Aorta (tissue), 5 donors: ENCODE data around the gene KLHDC10. TPM values are rescaled to one million over a fixed set of nuclear protein-coding genes. Genes with fewer than 3 reads are reported as not detected.
"Not testable (repeated sequence)": the region's sequence is repeated elsewhere in the genome, so short reads cannot be mapped to it uniquely, and the experiment has no call there.

Source experiments
- ATAC-seq: fragments of 200-7000 bp; cut with Tn5 transposase; one replicate; pipeline ENCODE4 v1.9.1; 2022; ENCODE audit warnings: moderate library complexity; ENCODE audit not compliant: low FRiP score
- DNase-seq, 2 donors: peaks; one replicate each; pipeline ENCODE4 v3.0.0-alpha.2; 2020
- H3K27ac ChIP-seq, 2 donors: one replicate each; pipeline ENCODE4 v1.5.1; 2013; ENCODE audit warnings: low read length in 2 of 2, mild to moderate bottlenecking in 2 of 2, moderate library complexity in 2 of 2, control low read depth in 1 of 2, inconsistent platforms in 1 of 2, low read depth in 1 of 2
- H3K27me3 ChIP-seq, 2 donors: one replicate each; pipeline ENCODE4 v1.6.1; 2013; ENCODE audit warnings: control low read depth in 1 of 2, low read length in 1 of 2, mild to moderate bottlenecking in 1 of 2, moderate library complexity in 1 of 2; ENCODE audit not compliant: insufficient read depth in 2 of 2, control insufficient read depth in 1 of 2
- H3K36me3 ChIP-seq, 2 donors: one replicate each; pipeline ENCODE4 v1.6.1; 2013; ENCODE audit warnings: control low read depth in 1 of 2, low read length in 1 of 2, mild to moderate bottlenecking in 1 of 2; ENCODE audit not compliant: insufficient read depth in 2 of 2, control insufficient read depth in 1 of 2
- H3K4me1 ChIP-seq, 2 donors: one replicate each; pipeline ENCODE4 v1.6.1; 2013; ENCODE audit warnings: low read length in 2 of 2, control low read depth in 1 of 2, mild to moderate bottlenecking in 1 of 2, moderate library complexity in 1 of 2; ENCODE audit not compliant: insufficient read depth in 2 of 2, control insufficient read depth in 1 of 2
- H3K4me3 ChIP-seq, 2 donors: one replicate each; pipeline ENCODE4 v1.5.1; 2013; ENCODE audit warnings: low read length in 2 of 2, control low read depth in 1 of 2, mild to moderate bottlenecking in 1 of 2
- H3K9me3 ChIP-seq: one replicate; pipeline ENCODE4 v1.6.1; 2013; ENCODE audit warnings: mild to moderate bottlenecking, low read length; ENCODE audit not compliant: control insufficient read depth
- WGBS, 2 donors: extraction: QIAGEN DNeasy Blood & Tissue Kit; methylation state at CpG; one replicate each; pipeline ENCODE4 v1.1.7; 2013; 5-methylcytosine and 5-hydroxymethylcytosine counted together
- intact Hi-C, 2 donors: fragments of 100-400 bp; cut with DNase I; formaldehyde crosslinking; loops; one replicate each; pipeline versions ENCODE4 v1.14.2 to v1.15.0; 2022
- polyA plus RNA-seq, 2 donors: library from polyadenylated mRNA; stranded (reverse); fragments of 200-250 nt; gene quantifications; one replicate each; pipeline ENCODE4 v1.2.3, GENCODE V29; 2013
- total RNA-seq, 2 donors: library from RNA; stranded (reverse); fragmentation: NEBNext Ultra II Directional; extraction: Animal tissue kit (Norgen Biotek cat#: 25700); gene quantifications; one replicate each; pipeline ENCODE4 v1.2.1, GENCODE V29; 2021
- donor health status: healthy with polysubstance abuse.
- donor health status: Bipolar disorder and iron deficiency.
- donor health status: DM: no; HTN: no; CAD: no.
- donor health status: DM: no; HTN: no; CAD: no.
- donor health status: DM: yes; HTN: yes; CAD: no.

Gene KLHDC10
- total and polyA plus RNA-seq, 4 donors = 5.0 to 28.5 (median 18.5) TPM

DNA sequence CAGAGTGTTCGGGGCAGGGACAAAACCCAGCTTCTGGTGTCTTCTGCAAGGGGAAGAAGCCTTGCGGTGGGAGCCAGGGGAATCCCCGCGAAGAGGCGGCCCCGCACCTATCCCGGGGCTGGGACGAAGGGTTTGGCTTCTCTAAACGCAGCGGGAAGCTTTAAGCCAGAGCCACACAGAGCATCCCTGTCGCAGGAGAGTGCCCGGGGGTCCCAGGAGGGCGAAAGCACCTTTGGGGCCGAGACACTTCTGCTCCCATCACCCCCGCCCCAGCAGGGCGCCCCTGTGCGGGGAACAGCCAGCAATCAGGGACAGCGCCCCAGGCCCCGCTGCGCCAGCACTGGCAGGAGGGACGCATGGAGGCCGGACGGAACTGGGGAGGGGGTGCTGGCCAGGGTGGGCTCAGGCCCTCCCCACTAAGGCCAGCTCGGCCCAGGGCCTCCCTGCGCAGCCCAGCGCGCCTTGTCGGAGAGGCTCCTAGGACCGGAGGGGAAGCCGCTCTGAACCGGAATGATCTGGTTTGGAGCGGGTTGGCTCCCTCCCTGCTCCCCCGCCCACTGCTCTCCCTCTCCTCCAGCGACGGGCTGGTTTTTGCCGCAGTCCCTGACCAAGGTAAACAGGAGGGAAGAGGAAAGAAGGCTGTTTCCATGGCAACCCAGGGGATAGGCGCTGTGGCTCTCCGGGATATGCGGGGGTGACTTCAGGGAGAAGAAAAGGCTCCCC is 71.0 kb downstream of the KLHDC10 start:
- intact Hi-C loops = no loop called here
- 14 to 15% methylated on average over 35 to 39 of the region's 39 CpGs for WGBS, 2 donors
- peak; percentile 88 for DNase-seq
- Histone ChIP-seq H3K9me3 (no peaks in the 10 kb centered on the region), H3K4me1 (no peaks in the 10 kb centered on the region), H3K27ac (peak overlapping the region in 1 of 2 donors; percentile 4), H3K4me3 (peak overlapping the region; percentile 6 to 16), H3K36me3 (no peaks in the 10 kb centered on the region), H3K27me3 (no peaks in the 10 kb centered on the region)
- peak; percentile 95 for ATAC-seq

GRCh38 chr7:130141884-130142653 is 71.7 kb downstream of the KLHDC10 start:
- ATAC-seq = peak; percentile 21

DNA sequence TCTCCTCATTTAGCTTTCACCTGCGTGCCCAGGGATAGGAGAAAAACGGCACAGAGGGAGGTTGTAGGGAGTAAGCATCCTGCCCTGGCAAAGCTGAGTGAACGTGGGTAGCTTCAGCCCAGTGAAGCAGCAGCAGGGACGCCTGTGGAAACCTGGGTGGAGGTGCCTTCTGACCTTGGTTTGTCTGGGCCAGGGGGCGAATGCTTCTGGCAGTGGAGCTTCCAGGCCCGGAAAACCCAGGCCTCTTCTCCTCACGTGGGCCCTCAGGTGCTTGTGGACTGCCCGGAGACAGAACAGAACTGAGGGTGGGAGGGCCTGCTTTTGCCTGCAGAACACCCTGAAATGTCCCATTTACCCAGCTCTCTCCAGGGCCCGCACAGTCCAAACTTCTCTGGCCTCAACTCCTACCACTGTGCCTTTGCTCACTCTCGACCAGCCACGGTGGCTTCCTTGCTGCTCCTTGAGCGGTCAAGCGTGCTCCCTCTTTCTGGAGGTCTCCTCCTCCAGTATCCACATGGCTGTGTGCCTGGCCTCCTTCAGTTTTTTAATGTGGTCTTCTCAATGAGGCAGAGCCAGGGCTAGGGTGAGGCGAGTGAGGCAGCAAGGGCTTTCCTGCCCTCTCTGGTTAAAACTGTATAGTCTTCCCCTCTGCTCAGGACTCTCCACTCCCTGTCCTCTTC is 72.5 kb downstream of the KLHDC10 start:
- Histone ChIP-seq H3K27me3 (no peaks in the 10 kb centered on the region), H3K4me1 (no peaks in the 10 kb centered on the region), H3K9me3 (no peaks in the 10 kb centered on the region), H3K27ac (no peak overlapping the region), H3K36me3 (no peaks in the 10 kb centered on the region), H3K4me3 (no peak overlapping the region)
- 93 to 94% methylated on average over 14 of the region's 14 CpGs for WGBS, 2 donors
- DNase-seq (no peak), ATAC-seq (no peak)
- intact Hi-C loops = no loop called here

More at GRCh38 chr7:130141884-130142653, 71.7 kb downstream of the KLHDC10 start:
- intact Hi-C loops = no loop called here
- DNase-seq = no peak
- 57 to 62% methylated on average over 17 of the region's 17 CpGs for WGBS, 2 donors
- H3K9me3 ChIP-seq = no peaks in the 10 kb centered on the region
- H3K4me3 ChIP-seq = peak overlapping the region in 1 of 2 donors; percentile 16
- H3K4me1 ChIP-seq = no peaks in the 10 kb centered on the region
- no peak overlapping the region for H3K27ac ChIP-seq
- H3K27me3 ChIP-seq = no peaks in the 10 kb centered on the region
- no peaks in the 10 kb centered on the region for H3K36me3 ChIP-seq

DNA sequence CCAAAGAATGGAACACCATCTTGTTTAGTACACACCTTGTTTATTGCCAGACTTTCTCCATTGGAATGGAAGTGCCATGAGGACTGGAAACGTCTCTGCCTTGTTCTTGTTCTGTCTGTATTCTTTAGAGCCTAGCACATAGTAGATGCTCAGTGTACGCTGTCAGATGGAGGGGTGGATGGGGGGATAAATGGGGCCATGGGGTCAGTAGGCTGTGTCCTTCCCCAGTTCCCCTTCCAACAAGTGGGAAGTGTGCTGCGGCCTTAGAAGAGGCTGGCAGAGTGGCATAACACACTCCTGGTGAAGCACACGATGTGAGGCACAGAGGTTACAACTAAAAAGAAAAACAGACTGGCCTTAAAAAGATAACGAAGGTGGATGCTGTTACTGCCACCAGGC is 73.0 kb downstream of the KLHDC10 start:
- Histone ChIP-seq H3K27me3 (no peaks in the 10 kb centered on the region), H3K27ac (no peak overlapping the region), H3K9me3 (no peaks in the 10 kb centered on the region), H3K36me3 (no peaks in the 10 kb centered on the region), H3K4me3 (no peak overlapping the region), H3K4me1 (no peaks in the 10 kb centered on the region)
- 91 to 94% methylated on average over 5 of the region's 5 CpGs for WGBS, 2 donors
- intact Hi-C loops = no loop called here
- no peak for DNase-seq
- no peak for ATAC-seq

GRCh38 chr7:130143986-130144311 is 73.6 kb downstream of the KLHDC10 start:
- H3K9me3 ChIP-seq = no peaks in the 10 kb centered on the region
- H3K27ac ChIP-seq = peak overlapping the region in 1 of 2 donors; percentile 28
- H3K4me3 ChIP-seq = no peak overlapping the region
- no peaks in the 10 kb centered on the region for H3K36me3 ChIP-seq
- intact Hi-C loops = no loop called here
- H3K4me1 ChIP-seq = no peaks in the 10 kb centered on the region
- ATAC-seq (no peak), DNase-seq (no peak)
- 87 to 92% methylated on average over 3 of the region's 3 CpGs for WGBS, 2 donors
- H3K27me3 ChIP-seq = no peaks in the 10 kb centered on the region

DNA sequence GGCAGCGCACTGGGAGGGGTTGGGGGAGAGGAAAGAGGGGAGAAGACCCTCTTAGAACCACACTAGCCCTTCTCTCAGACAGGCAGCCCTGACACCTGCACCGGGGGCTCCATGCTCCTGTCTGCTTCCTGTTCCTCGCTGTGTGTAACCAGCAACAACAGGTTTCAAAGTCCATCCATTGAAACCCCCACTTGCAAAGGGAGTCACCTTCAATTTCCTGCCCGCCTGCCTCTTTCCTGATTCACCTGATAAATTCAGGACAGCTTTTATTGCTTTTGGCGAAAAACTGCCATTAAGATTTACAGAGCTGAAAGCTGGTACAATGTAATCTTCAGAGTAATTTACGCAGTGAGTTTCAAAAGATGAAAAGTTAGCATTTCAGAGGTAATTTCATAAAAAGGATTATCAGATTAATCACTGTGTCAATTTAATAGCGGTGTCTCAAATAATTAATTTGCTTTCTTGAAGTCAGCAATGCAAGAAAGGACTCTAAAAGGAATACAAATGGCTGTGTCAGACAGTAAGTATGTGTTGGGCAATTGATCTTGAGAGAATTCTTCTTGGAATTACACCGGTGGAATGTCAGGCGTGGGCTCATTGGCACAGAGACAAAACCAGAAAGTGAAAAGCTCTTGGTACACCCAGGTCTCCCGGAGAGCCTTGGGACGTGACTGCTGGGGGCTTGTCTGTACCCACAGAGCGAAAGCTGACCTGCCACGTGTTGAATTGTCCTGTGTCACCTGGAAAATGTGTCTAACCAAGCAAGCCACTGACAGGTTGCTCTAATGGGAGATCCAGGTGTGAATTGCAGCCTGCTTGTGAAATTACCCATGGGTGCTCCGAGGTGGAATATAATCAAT is 74.2 kb downstream of the KLHDC10 start:
- intact Hi-C loops = no loop called here
- no peak overlapping the region for H3K4me3 ChIP-seq
- H3K4me1 ChIP-seq = no peaks in the 10 kb centered on the region
- DNase-seq (no peak), ATAC-seq (no peak)
- no peaks in the 10 kb centered on the region for H3K27me3 ChIP-seq
- H3K36me3 ChIP-seq = no peaks in the 10 kb centered on the region
- 54 to 57% methylated on average over 14 of the region's 14 CpGs for WGBS, 2 donors
- no peaks in the 10 kb centered on the region for H3K9me3 ChIP-seq
- peak overlapping the region in 1 of 2 donors; percentile 28 for H3K27ac ChIP-seq

DNA sequence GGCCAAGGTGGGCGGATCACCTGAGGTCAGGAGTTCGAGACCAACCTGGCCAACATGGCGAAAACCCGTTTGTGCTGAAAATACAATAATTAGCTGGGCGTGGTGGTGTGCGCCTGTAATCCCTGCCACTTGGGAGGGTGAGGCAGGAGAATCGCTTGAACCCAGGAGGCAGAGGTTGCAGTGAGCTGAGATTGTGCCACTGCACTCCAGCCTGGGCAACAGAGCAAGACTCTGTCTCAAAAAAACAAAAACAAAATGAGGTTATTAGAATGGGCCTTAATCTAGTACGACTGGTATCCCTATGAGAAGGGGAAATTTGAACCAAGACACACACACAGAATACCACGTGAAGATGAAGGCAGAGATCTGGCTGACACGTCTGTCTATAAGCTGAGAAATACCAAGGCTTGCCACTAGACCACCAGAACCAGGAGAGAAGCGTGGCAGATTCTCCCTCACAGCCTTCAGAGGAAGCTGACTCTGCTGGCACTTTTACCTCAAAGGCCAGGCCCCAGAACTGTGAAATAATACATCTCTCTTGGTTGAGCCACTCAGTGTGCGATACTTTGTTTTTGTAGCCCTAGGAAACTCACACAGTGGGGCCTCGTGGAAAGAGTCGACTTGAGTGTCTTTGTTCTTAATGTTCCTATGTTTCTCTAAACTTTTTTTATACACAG is 75.2 kb downstream of the KLHDC10 start:
- Histone ChIP-seq H3K36me3 (no peaks in the 10 kb centered on the region), H3K4me1 (no peaks in the 10 kb centered on the region), H3K27ac (no peak overlapping the region), H3K4me3 (no peak overlapping the region), H3K9me3 (no peaks in the 10 kb centered on the region), H3K27me3 (no peaks in the 10 kb centered on the region)
- intact Hi-C loops = no loop called here
- 82 to 87% methylated on average over 14 of the region's 14 CpGs for WGBS, 2 donors
- ATAC-seq (no peak), DNase-seq (no peak)

DNA sequence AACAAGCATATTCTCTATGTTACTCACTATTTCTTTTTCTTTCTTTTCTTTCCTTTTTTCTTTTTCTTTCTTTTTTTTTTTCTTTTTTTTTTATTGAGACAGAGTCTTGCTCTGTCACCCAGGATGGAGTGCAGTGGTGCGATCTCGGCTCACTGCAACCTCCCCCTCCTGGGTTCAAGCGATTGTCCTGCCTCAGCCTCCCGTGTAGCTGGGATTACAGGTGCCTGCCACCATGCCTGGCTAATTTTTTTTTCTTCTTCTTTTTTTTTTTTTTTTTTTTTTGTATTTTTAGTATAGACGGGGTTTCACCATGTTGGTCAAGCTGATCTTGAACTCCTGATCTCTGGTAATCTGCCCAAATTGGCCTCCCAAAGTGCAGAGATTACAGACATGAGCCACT is 75.8 kb downstream of the KLHDC10 start:
- H3K4me3 ChIP-seq, H3K27ac ChIP-seq, ATAC-seq, H3K9me3 ChIP-seq, H3K27me3 ChIP-seq, intact Hi-C loops, H3K4me1 ChIP-seq, DNase-seq, H3K36me3 ChIP-seq: not testable (repeated sequence)
- WGBS, 2 donors = 89 to 98% methylated on average over 5 of the region's 5 CpGs
